Activated CD8-positive, alpha-beta memory T cell treated with anti-CD3 and anti-CD28 coated beads, Interleukin-2, amount 50 U/mL, for 24 hours (primary cell): ENCODE measurements around the gene PRKCE.
"Not testable (repeated sequence)": the region's sequence is repeated elsewhere in the genome, so short reads cannot be mapped to it uniquely, and the experiment has no call there.

Experiments
- DNase-seq: peaks from one replicate; pipeline ENCODE4 v3.0.0-alpha.2; 2020; ENCODE audit errors: extremely low read depth

Gene PRKCE

GRCh38 chr2:45699032-45699658, 47.7 kb downstream of the PRKCE start:
- DNase-seq = no peak

GRCh38 chr2:45700407-45701013, 49.0 kb downstream of the PRKCE start:
- no peak for DNase-seq

GRCh38 chr2:45705233-45705632, 53.8 kb downstream of the PRKCE start:
- no peak for DNase-seq

- no peak for DNase-seq
Measured at GRCh38 chr2:45706033-45706432, 54.6 kb downstream of the PRKCE start.

- no peak for DNase-seq
Measured at GRCh38 chr2:45707006-45707405, 55.5 kb downstream of the PRKCE start.

GRCh38 chr2:45707661-45708060, 56.2 kb downstream of the PRKCE start:
- no peak for DNase-seq

DNA sequence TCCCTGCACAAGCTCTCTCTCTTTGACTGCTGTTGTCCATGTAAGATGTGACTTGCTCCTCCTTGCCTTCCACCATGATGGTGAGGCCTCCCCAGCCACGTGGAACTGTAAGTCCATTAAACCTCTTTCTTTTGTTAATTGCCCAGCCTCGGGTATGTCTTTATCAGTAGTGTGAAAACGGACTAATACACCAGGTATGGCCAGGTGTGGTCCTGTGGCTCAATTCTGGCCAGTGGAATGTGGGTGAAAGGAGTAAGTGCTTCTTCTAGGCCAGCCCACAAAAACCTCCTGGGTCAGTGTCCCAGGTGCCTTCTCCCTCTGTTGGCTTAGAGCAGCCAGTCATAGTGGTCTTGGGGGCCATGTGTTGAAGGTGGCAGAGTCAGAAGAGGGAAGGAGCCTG, 57.0 kb downstream of the PRKCE start:
- DNase-seq = no peak

- no peak for DNase-seq
Measured at GRCh38 chr2:45709137-45709536, 57.7 kb downstream of the PRKCE start.

GRCh38 chr2:45710468-45710867, 59.0 kb downstream of the PRKCE start:
- DNase-seq = no peak

DNA sequence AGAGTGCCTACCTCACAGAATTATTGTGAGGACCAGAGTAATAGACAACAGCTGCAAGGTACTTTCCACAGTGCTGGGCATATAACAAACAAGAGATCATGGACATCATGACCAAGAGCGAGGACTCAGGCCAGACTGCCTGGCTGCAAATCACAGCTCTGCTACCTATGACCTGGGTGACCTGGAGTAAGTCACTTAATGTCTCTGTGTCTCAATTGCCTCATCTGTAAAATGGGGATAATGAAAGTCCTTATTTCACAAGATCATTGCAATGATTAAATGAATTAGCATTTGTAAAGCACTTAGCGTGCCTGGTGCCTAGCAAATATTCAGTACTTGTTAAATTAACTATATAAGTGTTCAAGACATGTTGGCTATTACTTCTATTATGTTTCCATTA, 59.7 kb downstream of the PRKCE start:
- no peak for DNase-seq

DNA sequence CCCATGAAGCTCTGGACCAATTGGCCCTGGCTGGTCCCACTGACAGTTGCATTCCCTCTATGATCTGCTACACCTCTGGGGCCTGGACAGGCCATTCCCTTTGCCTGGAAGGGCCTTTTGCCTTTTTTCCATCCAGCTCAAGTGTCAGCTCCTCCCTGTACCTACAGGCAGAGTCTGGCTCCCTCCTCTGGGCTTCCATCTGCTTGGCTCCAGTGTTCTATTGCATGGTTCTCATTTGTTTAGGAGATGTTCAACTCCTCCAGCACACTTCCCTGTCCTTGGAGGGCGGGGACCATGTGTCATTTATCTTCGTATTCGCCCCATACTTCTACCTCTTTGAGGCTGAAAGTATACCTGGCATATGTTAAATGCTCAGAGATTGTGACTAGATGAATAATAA, 61.1 kb downstream of the PRKCE start:
- no peak for DNase-seq

DNA sequence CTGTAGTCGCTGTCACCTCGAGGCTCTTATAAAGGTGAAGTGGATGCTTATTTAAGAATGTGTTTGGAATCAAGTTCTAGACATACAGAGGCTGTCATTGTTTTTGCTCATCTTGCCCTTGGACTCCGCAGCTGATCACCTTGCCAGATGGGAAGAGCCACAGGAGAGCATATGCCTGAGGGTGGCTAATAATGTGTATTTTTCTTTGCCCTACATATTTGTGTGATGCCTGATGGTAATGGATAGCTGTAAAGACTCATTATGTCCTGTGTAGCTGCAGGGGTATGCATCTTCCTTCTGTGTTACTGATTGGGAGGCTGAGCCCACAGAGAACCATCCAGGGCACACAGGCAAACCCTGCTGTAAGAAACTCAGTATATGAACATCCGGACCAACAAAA, 61.7 kb downstream of the PRKCE start:
- DNase-seq = no peak

GRCh38 chr2:45713591-45713990, 62.1 kb downstream of the PRKCE start:
- no peak for DNase-seq

- DNase-seq = no peak
Measured at GRCh38 chr2:45714679-45715078, 63.2 kb downstream of the PRKCE start.

GRCh38 chr2:45715601-45716379, 64.3 kb downstream of the PRKCE start:
- DNase-seq = no peak

DNA sequence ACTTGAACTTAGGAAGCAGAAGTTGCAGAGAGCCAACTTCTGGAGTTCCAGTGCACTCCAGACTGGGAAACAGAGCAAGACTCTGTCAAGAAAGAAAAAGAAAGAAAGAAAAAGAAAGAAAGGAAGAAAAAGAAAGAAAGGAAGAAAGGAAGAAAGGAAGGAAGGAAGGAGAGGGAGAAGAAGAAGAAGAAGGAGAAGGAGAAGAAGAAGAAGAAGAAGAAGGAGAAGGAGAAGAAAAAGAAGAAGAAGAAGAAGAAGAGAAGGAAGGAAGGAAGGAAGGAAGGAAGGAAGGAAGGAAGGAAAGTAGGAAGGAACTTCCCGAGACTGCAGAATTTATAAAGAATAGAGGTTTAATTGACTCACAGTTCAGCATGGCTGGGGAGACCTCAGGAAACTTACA, 65.0 kb downstream of the PRKCE start:
- DNase-seq = not testable (repeated sequence)

- no peak for DNase-seq
Measured at GRCh38 chr2:45716915-45717314, 65.4 kb downstream of the PRKCE start.

GRCh38 chr2:45720210-45720609, 68.7 kb downstream of the PRKCE start:
- DNase-seq = no peak

- DNase-seq = no peak
Measured at GRCh38 chr2:45721150-45721549, 69.7 kb downstream of the PRKCE start.

DNA sequence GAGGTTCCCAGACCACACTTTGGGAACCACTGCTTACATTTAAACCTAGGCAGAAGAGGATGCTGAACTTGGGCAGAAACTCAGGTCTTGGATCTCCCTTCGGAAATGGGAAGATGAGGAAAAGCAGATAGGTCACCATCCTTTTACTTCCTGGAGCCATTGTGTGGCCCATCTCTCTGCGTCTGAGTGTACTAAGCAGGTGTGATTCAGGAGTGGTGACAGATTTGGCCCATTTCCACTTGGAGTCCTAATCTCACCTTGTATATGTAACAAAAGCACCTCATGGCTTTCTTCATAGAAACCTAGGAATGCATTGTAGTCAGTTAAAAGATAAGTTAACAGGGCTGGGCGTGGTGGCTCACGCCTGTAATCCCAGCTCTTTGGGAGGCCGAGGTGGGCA, 71.0 kb downstream of the PRKCE start:
- no peak for DNase-seq

- DNase-seq = no peak
Measured at GRCh38 chr2:45723857-45724256, 72.4 kb downstream of the PRKCE start.

- DNase-seq = no peak
Measured at GRCh38 chr2:45724335-45724734, 72.9 kb downstream of the PRKCE start.

DNA sequence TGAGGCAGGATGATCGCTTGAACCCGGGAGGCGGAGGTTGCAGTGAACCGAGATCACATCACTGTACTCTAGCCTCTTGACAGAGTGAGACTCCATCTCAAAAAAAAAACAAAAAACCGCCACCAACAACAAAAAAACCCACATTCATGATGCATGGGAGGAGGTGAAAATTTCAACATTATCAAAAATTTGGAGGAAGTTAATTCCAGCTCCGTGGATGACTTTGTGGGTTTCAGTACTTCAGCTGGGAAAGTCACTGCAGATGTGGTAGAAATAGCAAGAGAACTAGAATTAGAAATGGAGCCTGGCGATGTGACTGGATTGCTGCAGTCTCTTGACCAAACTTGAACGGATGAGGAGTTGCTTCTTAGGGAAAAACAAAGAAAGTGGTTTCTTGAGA, 74.3 kb downstream of the PRKCE start:
- DNase-seq = no peak
